B cell (primary cell): Measurements from ENCODE around the gene FGF8. TPM values are rescaled to one million over a fixed set of nuclear protein-coding genes. Genes with fewer than 3 reads are reported as not detected.

Source experiments
- ATAC-seq: fragments of 200-7000 bp; cut with Tn5 transposase; one replicate; pipeline ENCODE4 v1.10.0; 2021; ENCODE audit warnings: low read depth, mild to moderate bottlenecking, moderate number of reproducible peaks, moderate library complexity
- CTCF ChIA-PET: fragments of 350-600 bp; sonication (Branson Sonifier 250); formaldehyde crosslinking; loops from one replicate; lab custom pipeline; 2021; ENCODE audit warnings: antibody characterized with exemption, inconsistent platforms; lab: Charles Lee
- POLR2A ChIA-PET: fragments of 350-600 bp; sonication (Branson Sonifier 250); formaldehyde crosslinking; loops from one replicate; lab custom pipeline; 2021; ENCODE audit warnings: antibody characterized with exemption; lab: Charles Lee
- DNase-seq: peaks from one replicate; pipeline ENCODE4 v3.0.0; 2013
- H2AFZ ChIP-seq: 2 replicates; pipeline ENCODE4 v1.6.1; 2012; ENCODE audit warnings: mild to moderate bottlenecking, low read depth, low read length; ENCODE audit not compliant: insufficient read depth, poor library complexity, severe bottlenecking
- H3K27ac ChIP-seq, 2 donors: 1 replicate in 1 of 2; 2 replicates in 1 of 2; pipeline ENCODE4 v1.5.1; 2012 to 2013; ENCODE audit warnings: low read length in 2 of 2, mild to moderate bottlenecking in 2 of 2, moderate library complexity in 1 of 2
- H3K27me3 ChIP-seq, 4 experiments: fragments of 200-600 bp in 1 of 4; sonication (generic) in 1 of 4; replicated peaks in 1 of 4; 1 replicate in 2 of 4; 2 replicates in 2 of 4; pipeline versions ENCODE4 v1.6.1 to v1.7.0; 2013 to 2016; ENCODE audit warnings: low read length in 3 of 4, mild to moderate bottlenecking in 2 of 4, mixed read lengths in 1 of 4, moderate library complexity in 1 of 4; ENCODE audit not compliant: insufficient read depth in 4 of 4, control insufficient read depth in 3 of 4; ENCODE audit errors: control extremely low read depth in 1 of 4
- H3K36me3 ChIP-seq, 2 experiments: replicated peaks in 1 of 2; 1 replicate in 1 of 2; 2 replicates in 1 of 2; pipeline versions ENCODE4 v1.6.1 to v1.7.1; 2013; ENCODE audit warnings: low read length in 1 of 2; ENCODE audit not compliant: insufficient read depth in 2 of 2, control insufficient read depth in 1 of 2; ENCODE audit errors: control extremely low read depth in 1 of 2, extremely low read depth in 1 of 2
- H3K4me1 ChIP-seq, 2 donors: fragments of 200-600 bp in 1 of 2; sonication (generic) in 1 of 2; 1 replicate in 1 of 2; 2 replicates in 1 of 2; pipeline versions ENCODE4 v1.5.1 to v1.6.1; 2013 to 2017; ENCODE audit warnings: low read length in 2 of 2; ENCODE audit not compliant: control insufficient read depth in 2 of 2, insufficient read depth in 2 of 2
- H3K4me2 ChIP-seq: replicated peaks from 2 replicates; pipeline ENCODE3; 2012; ENCODE audit warnings: mild to moderate bottlenecking, low read depth, low read length; ENCODE audit not compliant: poor library complexity, severe bottlenecking
- H3K4me3 ChIP-seq, 5 experiments: fragments of 200-600 bp in 1 of 5; sonication (generic) in 1 of 5; 1 replicate in 3 of 5; 2 replicates in 2 of 5; pipeline versions ENCODE4 v1.5.1 to v1.7.0; 2011 to 2016; ENCODE audit warnings: low read length in 4 of 5, mild to moderate bottlenecking in 4 of 5, low read depth in 2 of 5, control low read depth in 1 of 5, moderate library complexity in 1 of 5; ENCODE audit not compliant: insufficient read depth in 1 of 5; ENCODE audit errors: control extremely low read depth in 1 of 5, extremely low read depth in 1 of 5
- H3K79me2 ChIP-seq: fragments of 200-600 bp; sonication (generic); one replicate; pipeline ENCODE4 v1.6.0; 2016; ENCODE audit warnings: low read length; ENCODE audit not compliant: control insufficient read depth, insufficient read depth
- H3K9ac ChIP-seq: fragments of 200-600 bp; sonication (generic); 2 replicates; pipeline ENCODE4 v1.6.1; 2017; ENCODE audit warnings: mild to moderate bottlenecking, low read length, moderate library complexity
- H3K9me3 ChIP-seq, 3 donors: one replicate each; pipeline versions ENCODE4 v1.6.1 to v1.7.1; 2013; ENCODE audit warnings: low read length in 2 of 3; ENCODE audit not compliant: control insufficient read depth in 2 of 3, insufficient read depth in 1 of 3; ENCODE audit errors: control extremely low read depth in 1 of 3
- H4K20me1 ChIP-seq: 2 replicates; pipeline ENCODE4 v1.6.0; 2012; ENCODE audit warnings: mild to moderate bottlenecking, low read length; ENCODE audit not compliant: insufficient read depth, control insufficient read depth, poor library complexity, severe bottlenecking
- H3K27ac Mint-ChIP-seq: one replicate; pipeline ENCODE4 v1.8.0; 2021; ENCODE audit warnings: mixed read lengths
- H3K27me3 Mint-ChIP-seq: one replicate; pipeline ENCODE4 v1.8.0; 2021; ENCODE audit warnings: mixed read lengths
- H3K4me1 Mint-ChIP-seq: one replicate; pipeline ENCODE4 v1.8.0; 2021; ENCODE audit warnings: mixed read lengths
- H3K4me3 Mint-ChIP-seq: one replicate; pipeline ENCODE4 v1.8.0; 2021; ENCODE audit warnings: mixed read lengths
- H3K9me3 Mint-ChIP-seq: one replicate; pipeline ENCODE4 v1.8.0; 2022; ENCODE audit warnings: mixed read lengths; ENCODE audit not compliant: insufficient read depth
- EZH2 ChIP-seq: IDR thresholded peaks from 2 replicates; pipeline ENCODE4 v1.6.1; 2012; ENCODE audit warnings: borderline replicate concordance, low read depth, mild to moderate bottlenecking, moderate library complexity, low read length; ENCODE audit not compliant: insufficient read depth, poor library complexity, severe bottlenecking
- WGBS: methylation state at CpG from one replicate; pipeline ENCODE4 v1.1.5; 2013; ENCODE audit warnings: missing lambda C conversion rate; ENCODE audit not compliant: insufficient coverage; 5-methylcytosine and 5-hydroxymethylcytosine counted together
- intact Hi-C: fragments of 100-400 bp; cut with micrococcal nuclease; formaldehyde crosslinking; loops from one replicate; pipeline ENCODE4 v1.10.0; 2022
- polyA plus RNA-seq: library from polyadenylated mRNA; depleted of rRNA; stranded (reverse); fragments of >200 nt; gene quantifications from 2 replicates; pipeline ENCODE4 v1.2.3, GENCODE V29; 2012
- total RNA-seq, 2 donors: library from RNA; stranded (reverse); fragments of 120-200 nt in 1 of 2; gene quantifications; 1 replicate in 1 of 2; 2 replicates in 1 of 2; pipeline versions ENCODE4 v1.2.3 to v1.2.4, GENCODE V29; 2013 to 2022
- TF ChIP-seq, protein P1 (sequence below): fragments of 200-600 bp; IDR thresholded peaks from one replicate; pipeline ENCODE4 v1.8.0; 2022; ENCODE audit warnings: antibody characterized with exemption, mild to moderate bottlenecking

Gene FGF8
- total and polyA plus RNA-seq, 2 donors (not counting 1 experiment from before 2014, with no cell fraction given): not detected

DNA sequence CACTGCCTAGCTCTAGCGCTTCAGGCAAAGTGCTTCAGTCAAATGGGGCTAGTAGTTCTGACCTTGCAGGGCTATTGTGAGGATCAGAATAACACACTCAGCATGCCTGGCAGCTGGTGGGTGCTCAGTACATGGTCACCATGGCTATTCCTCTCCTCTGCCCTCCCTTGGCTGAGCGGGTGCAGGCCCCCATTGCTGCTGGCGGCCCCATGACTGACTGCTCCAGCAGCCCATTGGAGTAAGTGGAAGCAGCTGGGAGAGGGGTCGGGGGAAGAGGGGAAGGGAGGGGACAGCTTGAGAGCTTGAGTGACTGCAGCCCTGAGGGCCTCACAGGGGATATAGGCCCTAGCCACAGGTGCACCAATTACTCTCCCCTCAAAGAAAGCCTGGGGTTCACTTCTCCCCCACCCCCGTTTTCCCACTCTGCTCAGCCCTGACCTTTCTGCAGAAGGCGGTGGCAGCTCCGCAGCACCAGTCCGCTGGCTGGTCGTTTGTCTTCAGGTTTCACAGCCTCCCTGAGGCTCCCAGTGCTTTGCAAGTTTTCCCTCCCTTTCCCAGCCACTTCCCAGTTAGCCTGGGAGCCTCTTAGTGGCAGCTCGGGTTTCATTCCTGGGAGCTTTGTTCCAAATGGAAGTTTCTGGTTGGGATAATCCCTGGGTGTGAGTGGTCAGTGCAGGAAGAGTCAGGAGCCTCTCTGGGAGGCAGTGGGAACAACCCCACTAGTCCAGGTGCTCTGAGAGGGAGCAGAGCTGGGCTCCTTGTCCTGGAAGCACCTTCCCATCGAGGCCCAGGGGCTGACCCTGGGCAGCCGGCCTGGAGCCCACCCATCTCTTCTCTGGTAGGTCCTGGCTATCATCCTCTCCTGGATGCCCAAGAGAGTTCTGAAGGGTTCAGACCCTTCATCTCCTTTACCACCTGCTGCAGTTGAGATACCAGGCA lies 16.3 kb downstream of the FGF8 start:
- no peak overlapping the region for H3K27ac ChIP-seq
- POLR2A ChIA-PET: no interaction called here
- H4K20me1 ChIP-seq: no peaks in the 10 kb centered on the region
- CTCF ChIA-PET: no interaction called here
- no peaks in the 10 kb centered on the region for H3K4me1 ChIP-seq
- no peak overlapping the region for H3K4me3 ChIP-seq
- no peak overlapping the region for H3K4me2 ChIP-seq
- no peak for DNase-seq
- no peaks in the 10 kb centered on the region for H3K27me3 ChIP-seq
- H3K79me2 ChIP-seq: no peaks in the 10 kb centered on the region
- 92% methylated on average over 6 of the region's 12 CpGs for WGBS
- peaks cover 0 to under 1% (median 0%) of the 10 kb centered on the region in 3 donors for H3K9me3 ChIP-seq
- no peak for ATAC-seq
- no peaks in the 10 kb centered on the region for H3K4me1 Mint-ChIP-seq
- TF ChIP-seq EZH2: no peak
- TF ChIP-seq, protein P1, sequence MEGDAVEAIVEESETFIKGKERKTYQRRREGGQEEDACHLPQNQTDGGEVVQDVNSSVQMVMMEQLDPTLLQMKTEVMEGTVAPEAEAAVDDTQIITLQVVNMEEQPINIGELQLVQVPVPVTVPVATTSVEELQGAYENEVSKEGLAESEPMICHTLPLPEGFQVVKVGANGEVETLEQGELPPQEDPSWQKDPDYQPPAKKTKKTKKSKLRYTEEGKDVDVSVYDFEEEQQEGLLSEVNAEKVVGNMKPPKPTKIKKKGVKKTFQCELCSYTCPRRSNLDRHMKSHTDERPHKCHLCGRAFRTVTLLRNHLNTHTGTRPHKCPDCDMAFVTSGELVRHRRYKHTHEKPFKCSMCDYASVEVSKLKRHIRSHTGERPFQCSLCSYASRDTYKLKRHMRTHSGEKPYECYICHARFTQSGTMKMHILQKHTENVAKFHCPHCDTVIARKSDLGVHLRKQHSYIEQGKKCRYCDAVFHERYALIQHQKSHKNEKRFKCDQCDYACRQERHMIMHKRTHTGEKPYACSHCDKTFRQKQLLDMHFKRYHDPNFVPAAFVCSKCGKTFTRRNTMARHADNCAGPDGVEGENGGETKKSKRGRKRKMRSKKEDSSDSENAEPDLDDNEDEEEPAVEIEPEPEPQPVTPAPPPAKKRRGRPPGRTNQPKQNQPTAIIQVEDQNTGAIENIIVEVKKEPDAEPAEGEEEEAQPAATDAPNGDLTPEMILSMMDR: no peak
- no peaks in the 10 kb centered on the region for H3K36me3 ChIP-seq
- no peak overlapping the region for H3K27ac Mint-ChIP-seq
- H3K27me3 Mint-ChIP-seq: peaks cover 27% of the 10 kb centered on the region
- H3K4me3 Mint-ChIP-seq: no peak overlapping the region
- no peak overlapping the region for H2AFZ ChIP-seq
- H3K9ac ChIP-seq: no peak overlapping the region
- intact Hi-C loops: no loop called here
- H3K9me3 Mint-ChIP-seq: no peaks in the 10 kb centered on the region

DNA sequence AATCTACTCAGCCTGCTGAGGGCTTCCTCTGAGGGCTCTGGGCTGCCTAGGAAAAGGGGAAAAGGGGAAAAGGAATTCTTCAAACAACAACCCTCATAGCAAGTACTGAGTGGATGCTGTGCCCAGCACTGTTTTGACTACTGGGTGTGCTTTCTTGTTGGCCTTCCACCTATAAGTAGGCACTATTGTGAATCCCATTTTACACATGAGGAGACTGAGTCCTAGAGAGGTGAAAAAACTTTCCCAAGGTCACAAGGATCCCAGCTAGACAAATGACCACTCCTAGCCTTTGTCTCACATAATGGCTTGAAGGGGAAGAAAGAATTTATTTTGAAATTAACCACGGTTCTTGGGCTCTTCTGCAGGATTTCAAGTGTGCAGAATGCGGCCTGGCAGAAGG lies 17.1 kb downstream of the FGF8 start:
- no peaks in the 10 kb centered on the region for H3K9me3 ChIP-seq
- no peak overlapping the region for H3K27ac ChIP-seq
- Mint-ChIP-seq H3K4me3 (no peak overlapping the region), H3K4me1 (no peaks in the 10 kb centered on the region), H3K27ac (no peak overlapping the region), H3K27me3 (peaks cover 26% of the 10 kb centered on the region), H3K9me3 (no peaks in the 10 kb centered on the region)
- POLR2A ChIA-PET: no interaction called here
- H2AFZ ChIP-seq: no peak overlapping the region
- H3K4me1 ChIP-seq: no peaks in the 10 kb centered on the region
- no peak overlapping the region for H3K4me3 ChIP-seq
- ATAC-seq (no peak), DNase-seq (no peak)
- no peaks in the 10 kb centered on the region for H3K27me3 ChIP-seq
- no peak overlapping the region for H3K4me2 ChIP-seq
- H4K20me1 ChIP-seq: no peaks in the 10 kb centered on the region
- CTCF ChIA-PET: interaction anchor here (0.6 kb wide), 1 partner anchor 15 kb away, joined by 4 read pairs; no protein-coding TSS in a partner anchor
- intact Hi-C loops: no loop called here
- no peak overlapping the region for H3K9ac ChIP-seq
- 72% methylated on average over 2 of the region's 2 CpGs for WGBS
- H3K79me2 ChIP-seq: no peaks in the 10 kb centered on the region
- TF ChIP-seq, protein P1: no peak
- no peak for TF ChIP-seq EZH2
- no peaks in the 10 kb centered on the region for H3K36me3 ChIP-seq
